ENCODE data around the gene CTSV. TPM values are rescaled to one million over a fixed set of nuclear protein-coding genes. Genes with fewer than 3 reads are reported as not detected.
"Not testable (repeated sequence)": the region's sequence is repeated elsewhere in the genome, so short reads cannot be mapped to it uniquely, and the experiment has no call there.

The CTSV gene
- total RNA-seq, 1 experiment from 2014 or later = 27.1 TPM

DNA sequence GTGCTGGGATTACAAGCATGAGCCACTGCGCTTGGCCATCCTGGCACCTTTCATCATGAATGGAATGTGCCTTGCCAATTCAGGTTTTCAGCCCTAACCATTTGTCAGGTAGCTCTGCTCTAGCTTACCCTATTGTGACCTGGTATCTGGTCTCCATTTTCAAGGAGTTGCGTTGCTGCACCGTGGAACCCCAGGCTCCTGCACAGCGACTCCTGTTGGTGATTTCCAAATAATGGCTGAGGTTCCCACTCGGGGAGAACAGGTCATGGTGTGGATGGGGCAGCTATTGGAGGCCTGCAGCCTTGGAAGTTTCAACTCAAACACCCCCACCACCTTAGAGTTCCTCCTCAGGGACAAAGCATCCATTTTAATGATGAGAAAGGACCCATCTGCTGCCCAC is 18.7 kb upstream of the CTSV start:
- CTCF ChIA-PET = no interaction called here
- TF ChIP-seq SIN3A (IDR thresholded peaks at IDR 0.05; ENCODE audit: borderline replicate concordance, insufficient read depth, low read depth, low read length) = no peak
- no peak for DNase-seq (ENCODE audit: low read depth, low spot score)
- Histone ChIP-seq H3K4me1 (ENCODE audit: control insufficient read depth, insufficient read depth, low read length) (no peaks in the 10 kb centered on the region), H3K4me3 (ENCODE audit: low read depth in 2 of 2, low read length in 2 of 2) (no peak overlapping the region), H3K27ac (ENCODE audit: low read length) (no peak overlapping the region), H3K36me3 (ENCODE audit: control insufficient read depth, insufficient read depth, low read length) (no peaks in the 10 kb centered on the region), H3K27me3 (ENCODE audit: control insufficient read depth, insufficient read depth, low read length) (no peaks in the 10 kb centered on the region), H3K9me3 (ENCODE audit: control insufficient read depth, insufficient read depth, low read depth, low read length) (no peaks in the 10 kb centered on the region)
- BruUV-seq (replicated peaks) = no TSS peak
- POLR2A ChIA-PET = no interaction called here
- intact Hi-C loops (cut with micrococcal nuclease; ENCODE audit: unreplicated experiment) = no loop called here
- in situ Hi-C loops (cut with HindIII; ENCODE audit: low pct_unique_long_range_greater_than_20kb, low sequenced_read_pairs) = no loop called here
- no peak for ATAC-seq

DNA sequence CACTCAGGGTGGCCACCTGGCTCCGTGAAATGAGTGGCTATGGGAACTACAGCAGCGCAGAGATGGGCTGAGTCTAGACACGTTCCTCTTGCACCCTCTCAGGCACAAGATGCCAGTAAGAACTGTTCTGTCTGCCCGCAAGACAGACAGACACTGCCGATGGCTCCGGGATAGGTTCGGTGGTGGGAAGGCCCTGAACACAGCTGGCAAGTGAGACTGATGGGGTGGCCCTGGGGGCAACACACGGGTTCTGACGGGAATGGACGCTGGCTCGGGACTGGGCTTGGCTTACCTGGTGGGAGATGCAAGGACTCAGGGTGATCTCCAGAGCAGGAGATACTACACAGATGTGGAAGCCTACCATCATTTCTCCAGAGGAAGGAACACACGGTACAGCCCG is 16.9 kb upstream of the CTSV start:
- CTCF ChIA-PET; H3K4me3 ChIP-seq (ENCODE audit: low read depth in 2 of 2, low read length in 2 of 2); H3K4me1 ChIP-seq (ENCODE audit: control insufficient read depth, insufficient read depth, low read length); in situ Hi-C loops (cut with HindIII; ENCODE audit: low pct_unique_long_range_greater_than_20kb, low sequenced_read_pairs); intact Hi-C loops (cut with micrococcal nuclease; ENCODE audit: unreplicated experiment); H3K27me3 ChIP-seq (ENCODE audit: control insufficient read depth, insufficient read depth, low read length); H3K27ac ChIP-seq (ENCODE audit: low read length); POLR2A ChIA-PET; ATAC-seq; DNase-seq (ENCODE audit: low read depth, low spot score); BruUV-seq (replicated peaks); H3K9me3 ChIP-seq (ENCODE audit: control insufficient read depth, insufficient read depth, low read depth, low read length); H3K36me3 ChIP-seq (ENCODE audit: control insufficient read depth, insufficient read depth, low read length): not testable (repeated sequence)

DNA sequence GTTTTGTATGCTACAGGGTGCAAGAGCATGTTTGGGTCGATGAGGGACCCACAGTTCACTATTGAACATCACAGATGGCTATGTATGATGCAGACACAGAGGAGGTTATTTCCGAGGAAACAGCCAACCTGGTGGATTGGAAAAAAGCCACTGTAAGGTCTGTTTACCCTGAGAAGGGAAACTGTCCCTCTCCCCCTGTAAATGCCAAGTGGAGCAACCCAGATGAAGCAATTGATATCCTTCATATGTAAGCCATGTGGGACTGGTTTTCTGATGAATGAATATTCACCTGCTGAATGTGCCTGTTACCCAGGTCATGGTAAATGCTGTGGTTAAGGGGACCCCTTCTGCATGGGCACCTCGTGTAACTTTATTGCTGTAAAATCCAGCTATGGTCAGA is 14.8 kb upstream of the CTSV start:
- ATAC-seq = no peak
- Histone ChIP-seq H3K4me3 (ENCODE audit: low read depth in 2 of 2, low read length in 2 of 2) (no peak overlapping the region), H3K36me3 (ENCODE audit: control insufficient read depth, insufficient read depth, low read length) (no peaks in the 10 kb centered on the region), H3K4me1 (ENCODE audit: control insufficient read depth, insufficient read depth, low read length) (no peaks in the 10 kb centered on the region), H3K9me3 (ENCODE audit: control insufficient read depth, insufficient read depth, low read depth, low read length) (no peaks in the 10 kb centered on the region), H3K27me3 (ENCODE audit: control insufficient read depth, insufficient read depth, low read length) (no peaks in the 10 kb centered on the region), H3K27ac (ENCODE audit: low read length) (no peak overlapping the region)
- ChIA-PET CTCF (no interaction called here), POLR2A (no interaction called here)
- BruUV-seq (replicated peaks) = no TSS peak
- no peak for DNase-seq (ENCODE audit: low read depth, low spot score)
- in situ Hi-C loops (cut with HindIII; ENCODE audit: low pct_unique_long_range_greater_than_20kb, low sequenced_read_pairs) (no loop called here), intact Hi-C loops (cut with micrococcal nuclease; ENCODE audit: unreplicated experiment) (no loop called here)
- TF ChIP-seq, protein P1, sequence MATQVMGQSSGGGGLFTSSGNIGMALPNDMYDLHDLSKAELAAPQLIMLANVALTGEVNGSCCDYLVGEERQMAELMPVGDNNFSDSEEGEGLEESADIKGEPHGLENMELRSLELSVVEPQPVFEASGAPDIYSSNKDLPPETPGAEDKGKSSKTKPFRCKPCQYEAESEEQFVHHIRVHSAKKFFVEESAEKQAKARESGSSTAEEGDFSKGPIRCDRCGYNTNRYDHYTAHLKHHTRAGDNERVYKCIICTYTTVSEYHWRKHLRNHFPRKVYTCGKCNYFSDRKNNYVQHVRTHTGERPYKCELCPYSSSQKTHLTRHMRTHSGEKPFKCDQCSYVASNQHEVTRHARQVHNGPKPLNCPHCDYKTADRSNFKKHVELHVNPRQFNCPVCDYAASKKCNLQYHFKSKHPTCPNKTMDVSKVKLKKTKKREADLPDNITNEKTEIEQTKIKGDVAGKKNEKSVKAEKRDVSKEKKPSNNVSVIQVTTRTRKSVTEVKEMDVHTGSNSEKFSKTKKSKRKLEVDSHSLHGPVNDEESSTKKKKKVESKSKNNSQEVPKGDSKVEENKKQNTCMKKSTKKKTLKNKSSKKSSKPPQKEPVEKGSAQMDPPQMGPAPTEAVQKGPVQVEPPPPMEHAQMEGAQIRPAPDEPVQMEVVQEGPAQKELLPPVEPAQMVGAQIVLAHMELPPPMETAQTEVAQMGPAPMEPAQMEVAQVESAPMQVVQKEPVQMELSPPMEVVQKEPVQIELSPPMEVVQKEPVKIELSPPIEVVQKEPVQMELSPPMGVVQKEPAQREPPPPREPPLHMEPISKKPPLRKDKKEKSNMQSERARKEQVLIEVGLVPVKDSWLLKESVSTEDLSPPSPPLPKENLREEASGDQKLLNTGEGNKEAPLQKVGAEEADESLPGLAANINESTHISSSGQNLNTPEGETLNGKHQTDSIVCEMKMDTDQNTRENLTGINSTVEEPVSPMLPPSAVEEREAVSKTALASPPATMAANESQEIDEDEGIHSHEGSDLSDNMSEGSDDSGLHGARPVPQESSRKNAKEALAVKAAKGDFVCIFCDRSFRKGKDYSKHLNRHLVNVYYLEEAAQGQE (IDR thresholded peaks at IDR 0.05; ENCODE audit: insufficient read depth in 1 of 2, low read depth in 2 of 2, low read length in 1 of 2) = no peak
- TF ChIP-seq, protein P2, sequence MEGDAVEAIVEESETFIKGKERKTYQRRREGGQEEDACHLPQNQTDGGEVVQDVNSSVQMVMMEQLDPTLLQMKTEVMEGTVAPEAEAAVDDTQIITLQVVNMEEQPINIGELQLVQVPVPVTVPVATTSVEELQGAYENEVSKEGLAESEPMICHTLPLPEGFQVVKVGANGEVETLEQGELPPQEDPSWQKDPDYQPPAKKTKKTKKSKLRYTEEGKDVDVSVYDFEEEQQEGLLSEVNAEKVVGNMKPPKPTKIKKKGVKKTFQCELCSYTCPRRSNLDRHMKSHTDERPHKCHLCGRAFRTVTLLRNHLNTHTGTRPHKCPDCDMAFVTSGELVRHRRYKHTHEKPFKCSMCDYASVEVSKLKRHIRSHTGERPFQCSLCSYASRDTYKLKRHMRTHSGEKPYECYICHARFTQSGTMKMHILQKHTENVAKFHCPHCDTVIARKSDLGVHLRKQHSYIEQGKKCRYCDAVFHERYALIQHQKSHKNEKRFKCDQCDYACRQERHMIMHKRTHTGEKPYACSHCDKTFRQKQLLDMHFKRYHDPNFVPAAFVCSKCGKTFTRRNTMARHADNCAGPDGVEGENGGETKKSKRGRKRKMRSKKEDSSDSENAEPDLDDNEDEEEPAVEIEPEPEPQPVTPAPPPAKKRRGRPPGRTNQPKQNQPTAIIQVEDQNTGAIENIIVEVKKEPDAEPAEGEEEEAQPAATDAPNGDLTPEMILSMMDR (IDR thresholded peaks at IDR 0.05) = no peak
- no peak for TF ChIP-seq POLR2AphosphoS5 (IDR thresholded peaks at IDR 0.05; ENCODE audit: low read depth, low read length)
- TF ChIP-seq SIN3A (IDR thresholded peaks at IDR 0.05; ENCODE audit: borderline replicate concordance, insufficient read depth, low read depth, low read length) = no peak
- no peak for TF ChIP-seq TCF7L2 (IDR thresholded peaks at IDR 0.05; ENCODE audit: low read depth, low read length)

Data from Panc1 (cell line).